Activated T-helper 9 cell treated with anti-CD3 and anti-CD28 coated beads, Interleukin-2, amount 50 U/mL, for 16 hours (primary cell): ENCODE measurements around the gene KLF11.
"Not testable (repeated sequence)": the region's sequence is repeated elsewhere in the genome, so short reads cannot be mapped to it uniquely, and the experiment has no call there.

ENCODE experiments used
- DNase-seq: peaks from one replicate; pipeline ENCODE4 v3.0.0-alpha.2; 2020; ENCODE audit warnings: low read depth

KLF11 gene

DNA sequence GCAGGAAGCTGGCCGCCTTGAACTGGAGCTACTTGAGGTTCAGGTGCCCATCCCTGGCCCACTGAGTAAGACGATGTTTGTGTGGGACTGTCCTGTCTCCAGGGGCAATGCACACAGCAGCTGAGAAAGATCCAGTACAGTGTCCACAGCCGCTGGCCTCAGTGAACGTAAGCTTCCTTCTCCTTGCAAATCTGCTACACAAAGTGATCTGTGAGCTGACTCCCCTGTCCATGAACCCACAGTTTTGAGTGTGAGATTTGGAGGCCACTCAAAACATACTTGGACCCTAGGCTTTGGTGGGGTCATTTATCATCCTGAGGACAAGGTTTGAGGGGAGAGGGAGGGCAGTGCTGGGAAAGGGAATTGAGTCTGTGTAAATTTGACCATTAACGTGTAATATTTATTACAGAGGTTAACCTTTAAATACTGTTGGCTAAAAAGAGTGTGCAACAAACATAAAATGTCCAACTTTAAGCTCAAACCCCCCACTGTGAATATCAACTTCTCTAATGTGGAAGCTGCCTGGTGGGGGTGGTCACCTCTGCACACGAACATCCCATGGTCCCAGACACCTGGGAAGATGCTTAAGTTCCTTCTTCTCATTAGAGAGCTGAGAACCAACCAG is 41.8 kb downstream of the KLF11 start:
- no peak for DNase-seq

DNA sequence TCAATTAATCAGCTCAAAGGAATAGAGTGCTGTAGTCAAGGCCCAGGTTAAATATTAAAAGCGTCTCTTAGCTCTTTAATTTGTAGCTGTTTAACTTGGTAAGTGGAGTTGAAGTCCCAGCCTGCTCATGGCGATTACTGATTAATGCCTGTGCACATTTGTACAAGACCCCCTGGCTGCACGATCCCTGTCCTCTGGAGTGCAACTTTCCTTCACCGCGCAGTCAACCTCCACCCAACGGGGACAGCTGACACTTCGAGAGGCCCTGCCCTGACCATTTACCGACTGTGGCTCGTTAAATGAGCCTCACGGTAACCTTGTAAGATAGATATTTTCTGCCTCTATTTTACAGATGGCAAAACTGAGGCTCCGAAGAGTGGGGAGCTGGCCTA is 42.3 kb downstream of the KLF11 start:
- no peak for DNase-seq

DNA sequence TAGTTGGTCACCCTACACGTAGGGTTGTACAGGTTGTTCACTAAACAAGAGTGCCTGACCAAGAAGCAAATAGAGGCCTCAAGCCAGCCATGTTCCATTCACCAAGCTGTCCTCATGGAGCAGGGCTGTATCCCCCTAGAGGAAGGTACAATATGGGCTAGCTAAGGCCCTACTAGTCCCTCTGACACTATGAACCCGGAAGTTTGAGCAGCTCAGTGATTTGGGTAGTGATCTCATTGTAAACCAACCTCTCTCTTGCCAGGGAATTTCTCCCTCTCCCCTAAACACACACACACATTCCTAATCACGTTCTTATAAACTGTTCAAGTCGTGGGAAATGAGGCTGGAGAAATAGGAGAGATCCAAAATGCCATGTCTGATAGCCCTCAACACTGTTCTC is 43.6 kb downstream of the KLF11 start:
- DNase-seq = no peak

DNA sequence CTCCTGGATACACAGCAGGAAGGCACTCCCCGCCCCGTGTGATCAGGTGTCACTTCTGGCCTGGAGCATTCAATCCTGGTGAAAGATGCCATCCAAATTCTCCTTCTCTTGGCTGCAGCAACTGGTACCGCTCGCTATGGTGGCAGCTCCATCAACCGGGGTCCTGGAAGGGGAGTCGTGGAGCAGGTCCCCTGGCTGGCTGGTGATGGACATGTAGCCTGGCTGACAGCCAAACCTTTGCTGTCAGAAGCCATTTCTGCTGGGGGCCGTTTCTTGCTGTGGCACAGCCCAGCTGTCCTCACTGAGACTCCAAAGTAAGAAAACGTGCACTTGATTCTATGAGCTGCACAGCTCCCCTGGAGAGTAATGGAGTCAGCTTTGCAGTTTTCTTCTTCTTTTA is 44.0 kb downstream of the KLF11 start:
- DNase-seq = no peak

DNA sequence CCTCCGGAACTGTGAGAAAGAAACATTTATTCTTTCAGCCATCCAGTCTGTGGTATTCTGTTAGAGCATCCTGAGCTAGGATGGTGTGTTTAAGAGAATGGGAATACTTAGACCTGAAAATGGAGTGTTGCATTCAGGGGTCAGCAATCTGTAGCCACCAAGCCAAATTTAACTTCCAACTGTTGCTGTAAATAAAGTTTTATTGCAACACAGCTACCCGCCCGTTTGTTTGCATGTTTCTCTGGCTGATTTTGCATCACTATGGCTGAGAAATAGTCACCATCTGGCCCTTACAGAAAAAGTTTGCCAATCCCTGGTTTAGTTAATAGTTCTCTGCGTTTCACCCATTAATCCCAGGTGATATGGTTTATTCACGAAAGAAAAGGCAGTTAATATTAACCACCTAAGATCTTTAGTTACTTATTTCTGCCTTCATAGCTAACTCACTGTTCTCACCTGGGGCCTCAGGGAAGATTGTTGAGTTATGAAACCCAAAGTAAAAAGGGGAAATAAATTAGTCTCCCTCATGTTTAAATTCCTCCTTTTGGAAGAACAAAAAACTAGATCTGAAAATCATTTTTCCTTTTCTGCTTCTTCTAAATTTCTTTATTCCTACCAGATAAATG is 46.3 kb downstream of the KLF11 start:
- DNase-seq = no peak

DNA sequence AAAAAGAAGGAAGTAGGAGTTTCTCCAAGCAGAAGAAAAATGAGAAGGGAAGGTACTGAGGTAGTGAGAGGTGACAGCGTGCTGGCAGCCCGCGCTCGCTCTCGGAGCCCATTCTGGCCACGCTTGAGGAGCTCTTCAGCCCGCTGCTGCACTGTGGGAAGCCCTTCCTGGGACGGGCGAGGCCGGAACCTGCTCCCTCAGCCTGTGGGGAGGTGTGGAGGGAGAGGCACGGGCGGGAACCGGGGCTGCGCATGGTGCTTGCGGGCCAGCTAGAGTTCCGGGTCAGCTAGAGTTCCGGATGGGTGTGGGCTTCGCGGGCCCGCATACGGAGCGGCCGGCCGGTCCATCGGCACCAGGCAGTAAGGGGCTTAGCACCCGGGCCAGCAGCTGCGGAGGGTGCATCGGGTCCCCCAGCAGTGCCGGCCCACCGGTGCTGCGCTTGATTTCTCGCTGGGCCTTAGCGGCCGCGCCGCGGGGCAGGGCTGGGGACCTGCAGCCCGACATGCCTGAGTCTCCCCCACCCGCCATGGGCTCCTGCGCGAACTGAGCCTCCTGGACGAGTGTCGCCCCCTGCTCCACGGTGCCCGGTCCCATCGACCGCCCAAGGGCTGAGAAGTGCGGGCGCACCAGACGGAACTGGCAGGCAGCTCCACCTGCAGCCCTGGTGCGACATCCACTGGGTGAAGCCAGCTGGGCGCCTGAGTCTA is 48.0 kb downstream of the KLF11 start:
- no peak for DNase-seq

DNA sequence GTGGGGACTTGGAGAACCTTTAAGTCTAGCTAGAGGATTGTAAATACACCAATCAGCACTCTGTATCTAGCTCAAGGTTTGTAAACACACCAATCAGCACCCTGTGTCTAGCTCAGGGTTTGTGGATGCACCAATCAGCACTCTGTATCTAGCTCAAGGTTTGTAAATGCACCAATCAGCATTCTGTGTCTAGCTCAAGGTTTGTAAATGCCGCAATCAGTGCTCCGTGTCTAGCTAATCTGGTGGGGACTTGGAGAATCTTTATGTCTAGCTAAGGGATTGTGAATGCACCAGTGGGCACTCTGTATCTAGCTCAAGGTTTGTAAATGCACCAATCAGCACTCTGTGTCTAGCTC is 48.5 kb downstream of the KLF11 start:
- not testable (repeated sequence) for DNase-seq

DNA sequence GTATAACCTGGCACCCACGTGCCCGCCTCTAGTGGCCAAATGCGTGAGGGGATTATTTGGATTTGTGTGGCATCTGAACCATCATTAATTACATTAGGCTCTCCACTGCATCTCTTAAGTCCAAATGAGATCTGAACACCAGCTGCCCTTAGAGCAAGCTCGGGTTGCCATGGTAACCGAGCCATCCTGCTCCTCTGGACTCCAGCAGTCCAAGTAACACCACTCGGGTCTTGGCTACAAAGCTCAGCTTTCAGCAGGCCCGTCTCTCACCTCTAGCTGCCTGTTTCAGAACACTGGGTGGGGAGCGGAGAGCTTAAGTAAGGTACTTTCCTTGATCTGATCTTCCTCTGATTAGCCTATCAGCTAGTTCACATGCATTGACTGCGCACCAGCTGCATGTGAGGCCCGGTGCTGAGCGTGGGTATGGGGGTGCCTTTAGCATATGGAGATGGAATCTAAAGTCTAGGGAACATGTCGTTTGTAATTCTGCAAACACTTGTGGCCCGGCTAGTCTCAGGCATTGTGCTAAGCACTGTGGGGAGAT is 51.0 kb downstream of the KLF11 start:
- no peak for DNase-seq

DNA sequence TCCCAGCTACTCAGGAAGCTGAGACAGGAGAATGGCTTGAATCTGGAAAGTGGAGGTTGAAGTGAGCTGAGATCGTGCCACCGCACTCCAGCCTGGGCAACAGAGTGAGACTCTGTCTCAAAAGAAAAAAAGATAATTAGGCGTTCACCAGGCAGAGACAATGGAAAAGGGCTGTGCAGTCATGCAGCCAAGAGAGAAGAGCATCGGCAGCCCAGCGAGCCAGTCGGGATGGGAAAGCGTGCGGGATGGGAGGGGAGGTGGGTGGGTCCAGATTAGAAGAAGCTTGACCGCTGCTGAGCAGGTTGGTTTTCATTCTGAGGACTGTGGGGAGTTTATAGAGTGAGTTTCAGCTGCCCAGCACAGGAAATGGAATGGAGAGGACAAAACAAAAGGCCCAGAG is 51.8 kb downstream of the KLF11 start:
- DNase-seq = no peak

DNA sequence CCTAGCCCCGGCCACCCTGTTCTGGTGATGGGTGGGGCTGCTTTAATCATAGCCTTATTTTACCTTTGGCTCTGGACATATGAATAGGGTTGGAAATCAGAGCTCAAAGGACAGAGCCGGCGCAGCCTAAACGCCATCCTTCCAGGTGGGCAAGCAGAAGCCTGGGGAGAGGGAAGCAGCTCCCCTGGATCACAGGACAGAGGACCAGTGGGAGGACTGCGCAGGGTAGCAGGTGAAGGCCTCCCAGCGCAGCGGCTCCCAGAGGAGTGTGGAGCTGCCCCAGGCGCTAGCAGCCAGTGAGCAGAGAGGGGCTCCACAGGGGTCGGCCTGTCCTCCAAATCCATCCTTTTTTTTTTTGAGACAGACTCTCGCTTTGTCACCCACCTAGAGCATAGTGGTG is 53.3 kb downstream of the KLF11 start:
- no peak for DNase-seq

DNA sequence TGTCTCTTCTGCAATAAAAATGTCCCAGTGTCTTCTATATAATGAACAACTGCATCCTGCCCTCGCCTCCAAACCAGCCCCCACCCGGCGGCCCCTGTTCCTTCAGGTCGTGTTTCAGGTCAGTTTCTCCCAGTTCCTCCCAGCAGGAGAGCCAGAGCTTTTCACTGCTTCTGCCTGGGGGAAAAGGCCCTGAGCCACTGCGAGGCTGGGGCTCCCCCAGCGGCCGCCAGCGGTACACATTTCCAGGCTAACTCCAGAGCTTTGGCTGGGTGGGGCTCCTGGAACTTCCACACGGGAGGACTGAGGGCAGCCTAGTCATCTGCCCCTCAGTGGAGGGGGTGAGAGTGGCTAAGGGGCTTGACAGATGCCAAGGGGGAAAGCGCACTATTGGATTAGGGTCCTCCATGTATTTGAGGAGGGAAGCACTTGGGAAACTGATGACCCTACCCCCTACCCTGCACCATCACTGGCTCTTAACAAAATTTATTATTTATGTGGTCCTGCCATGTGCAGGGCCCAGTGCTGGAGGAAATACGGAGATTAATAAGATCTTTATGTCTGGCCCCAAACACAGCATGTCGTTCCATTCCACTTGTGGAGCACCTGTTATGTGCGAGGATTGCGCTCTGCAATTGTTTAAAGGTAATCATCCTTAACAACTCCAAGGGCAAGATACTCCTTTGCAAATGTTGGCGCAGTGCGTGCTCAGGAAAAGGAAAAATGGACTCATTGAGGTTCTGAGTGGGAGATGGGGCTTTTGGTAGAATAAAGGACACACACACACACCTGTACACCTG is 54.2 kb downstream of the KLF11 start:
- DNase-seq = no peak

DNA sequence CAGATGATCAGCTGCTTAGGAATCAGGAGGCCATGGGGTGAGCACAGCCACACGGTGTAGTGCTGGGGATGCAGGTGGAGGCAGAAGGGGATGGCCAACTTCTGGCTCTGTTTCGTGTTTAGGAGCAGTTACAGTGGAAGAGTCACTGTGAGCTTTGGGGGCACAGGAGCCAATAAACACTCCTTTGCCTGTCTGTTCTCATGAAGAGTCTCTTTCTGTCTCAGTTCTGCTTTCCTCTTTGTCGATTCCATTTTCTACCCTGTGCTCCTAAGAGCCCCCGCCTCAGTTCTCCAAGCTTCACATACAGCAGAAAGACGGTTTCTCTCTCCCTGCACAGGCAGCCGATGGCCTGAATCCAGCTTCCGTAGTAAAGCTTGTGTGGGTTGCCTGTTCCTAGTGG is 58.1 kb downstream of the KLF11 start:
- no peak for DNase-seq

DNA sequence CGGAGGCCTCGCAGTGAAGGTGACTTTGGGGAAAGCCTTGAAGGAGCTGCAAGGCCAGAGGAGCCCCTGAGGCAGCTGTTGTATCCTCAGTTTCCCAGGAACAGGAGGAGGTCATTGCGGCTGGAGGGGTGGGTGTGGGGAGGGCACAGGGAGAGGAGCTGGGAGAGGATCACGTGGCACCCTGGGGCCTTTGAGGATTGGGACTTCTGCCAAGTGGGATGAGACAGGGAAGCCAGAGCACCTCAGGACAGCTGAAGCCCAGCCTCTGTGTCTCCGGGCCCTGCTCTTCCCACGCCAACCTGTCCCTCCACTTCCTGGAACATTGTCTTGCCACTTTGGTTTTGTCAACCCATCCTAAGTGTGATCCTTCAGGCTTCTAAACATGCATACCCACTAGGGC is 59.8 kb downstream of the KLF11 start:
- no peak for DNase-seq
